ENCODE data around the gene ARL6IP4. TPM values are rescaled to one million over a fixed set of nuclear protein-coding genes. Genes with fewer than 3 reads are reported as not detected.

Gene ARL6IP4
- total and polyA plus RNA-seq, 5 donors = 158 to 299 (median 170) TPM

GRCh38 chr12:122944605-122945592, 35.6 kb upstream of the ARL6IP4 start:
- Histone ChIP-seq H3K4me1 (ENCODE audit: control insufficient read depth, insufficient read depth, low read length) (peaks cover 5% of the 10 kb centered on the region), H3K9me3 (ENCODE audit: control insufficient read depth, low read length) (no peaks in the 10 kb centered on the region), H3K27me3 (ENCODE audit: control insufficient read depth, insufficient read depth) (no peaks in the 10 kb centered on the region), H3K4me3 (ENCODE audit: low read length) (no peak overlapping the region), H3K27ac (ENCODE audit: low read length) (no peak overlapping the region)
- intact Hi-C loops (cut with DNase I) = loop anchor here in 1 of 4 donors (5.0 kb wide), 1 partner anchor 153 kb away; no protein-coding TSS in a partner anchor
- 63% methylated on average over 14 of the region's 14 CpGs for WGBS
- ATAC-seq (peak in 1 of 2 donors; percentile 5), DNase-seq (no peak)

GRCh38 chr12:122946690-122947341, 33.7 kb upstream of the ARL6IP4 start:
- no peak overlapping the region for H3K4me3 ChIP-seq (ENCODE audit: low read length)
- intact Hi-C loops (cut with DNase I) = loop anchor here in 1 of 4 donors (5.0 kb wide), 1 partner anchor 155 kb away; no protein-coding TSS in a partner anchor
- H3K27ac ChIP-seq (ENCODE audit: low read length) = peak overlapping the region; percentile 46
- ATAC-seq (peak; percentile 73 to 87), DNase-seq (peak; percentile 84 to 89 (median 85))
- no peaks in the 10 kb centered on the region for H3K27me3 ChIP-seq (ENCODE audit: control insufficient read depth, insufficient read depth)
- peaks cover 5% of the 10 kb centered on the region for H3K4me1 ChIP-seq (ENCODE audit: control insufficient read depth, insufficient read depth, low read length)
- WGBS = 53% methylated on average over 10 of the region's 10 CpGs
- H3K9me3 ChIP-seq (ENCODE audit: control insufficient read depth, low read length) = no peaks in the 10 kb centered on the region

GRCh38 chr12:122947352-122947792, 33.1 kb upstream of the ARL6IP4 start:
- ATAC-seq = peak; percentile 24 to 49
- peak; percentile 60 to 78 (median 71) for DNase-seq
- H3K27ac ChIP-seq (ENCODE audit: low read length) = peak overlapping the region; percentile 46
- H3K4me3 ChIP-seq (ENCODE audit: low read length) = no peak overlapping the region
- no peaks in the 10 kb centered on the region for H3K27me3 ChIP-seq (ENCODE audit: control insufficient read depth, insufficient read depth)
- intact Hi-C loops (cut with DNase I) = loop anchor here in 1 of 4 donors (5.0 kb wide), 1 partner anchor 155 kb away; no protein-coding TSS in a partner anchor
- H3K4me1 ChIP-seq (ENCODE audit: control insufficient read depth, insufficient read depth, low read length) = peaks cover 5% of the 10 kb centered on the region
- WGBS = 68% methylated on average over 15 of the region's 15 CpGs
- H3K9me3 ChIP-seq (ENCODE audit: control insufficient read depth, low read length) = no peaks in the 10 kb centered on the region

- no peak for ATAC-seq
- Histone ChIP-seq H3K27me3 (ENCODE audit: control insufficient read depth, insufficient read depth) (no peaks in the 10 kb centered on the region), H3K4me3 (ENCODE audit: low read length) (no peak overlapping the region), H3K27ac (ENCODE audit: low read length) (no peak overlapping the region), H3K4me1 (ENCODE audit: control insufficient read depth, insufficient read depth, low read length) (peaks cover 5% of the 10 kb centered on the region), H3K9me3 (ENCODE audit: control insufficient read depth, low read length) (no peaks in the 10 kb centered on the region)
- WGBS = 92% methylated on average over 14 of the region's 14 CpGs
- DNase-seq = peak in 1 of 3 donors; percentile 1
- intact Hi-C loops (cut with DNase I) = loop anchor here in 2 of 4 donors (2.0 to 5.0 kb wide), 2 partner anchors 90 to 156 kb away; no protein-coding TSS in a partner anchor
Observed at GRCh38 chr12:122948605-122949004, 31.9 kb upstream of the ARL6IP4 start.

- 84% methylated on average over 8 of the region's 8 CpGs for WGBS
- Histone ChIP-seq H3K9me3 (ENCODE audit: control insufficient read depth, low read length) (no peaks in the 10 kb centered on the region), H3K4me1 (ENCODE audit: control insufficient read depth, insufficient read depth, low read length) (peaks cover 5% of the 10 kb centered on the region), H3K27me3 (ENCODE audit: control insufficient read depth, insufficient read depth) (no peaks in the 10 kb centered on the region), H3K27ac (ENCODE audit: low read length) (no peak overlapping the region), H3K4me3 (ENCODE audit: low read length) (no peak overlapping the region)
- intact Hi-C loops (cut with DNase I) = loop anchor here in 2 of 4 donors (2.0 to 5.0 kb wide), 2 partner anchors 91 to 157 kb away; no protein-coding TSS in a partner anchor
- ATAC-seq = no peak
- DNase-seq = peak in 2 of 3 donors; percentile 49 to 55
Observed at GRCh38 chr12:122949405-122949804, 31.1 kb upstream of the ARL6IP4 start.

- H3K27ac ChIP-seq (ENCODE audit: low read length) = no peak overlapping the region
- DNase-seq (peak in 2 of 3 donors; percentile 45 to 47), ATAC-seq (no peak)
- H3K9me3 ChIP-seq (ENCODE audit: control insufficient read depth, low read length) = no peaks in the 10 kb centered on the region
- peaks cover 5% of the 10 kb centered on the region for H3K4me1 ChIP-seq (ENCODE audit: control insufficient read depth, insufficient read depth, low read length)
- WGBS = 86% methylated on average over 27 of the region's 27 CpGs
- intact Hi-C loops (cut with DNase I) = loop anchor here (2.0 to 10.0 kb wide), 4 partner anchors 88 to 158 kb away; no protein-coding TSS in a partner anchor
- no peak overlapping the region for H3K4me3 ChIP-seq (ENCODE audit: low read length)
- no peaks in the 10 kb centered on the region for H3K27me3 ChIP-seq (ENCODE audit: control insufficient read depth, insufficient read depth)
Observed at GRCh38 chr12:122949816-122950675, 30.4 kb upstream of the ARL6IP4 start.

- WGBS = 90% methylated on average over 9 of the region's 9 CpGs
- H3K4me3 ChIP-seq (ENCODE audit: low read length) = no peak overlapping the region
- DNase-seq = peak in 1 of 3 donors; percentile 20
- H3K27me3 ChIP-seq (ENCODE audit: control insufficient read depth, insufficient read depth) = no peaks in the 10 kb centered on the region
- no peak for ATAC-seq
- H3K4me1 ChIP-seq (ENCODE audit: control insufficient read depth, insufficient read depth, low read length) = peaks cover 5% of the 10 kb centered on the region
- intact Hi-C loops (cut with DNase I) = loop anchor here in 3 of 4 donors (5.0 to 10.0 kb wide), 3 partner anchors 89 to 159 kb away; no protein-coding TSS in a partner anchor
- H3K27ac ChIP-seq (ENCODE audit: low read length) = no peak overlapping the region
- no peaks in the 10 kb centered on the region for H3K9me3 ChIP-seq (ENCODE audit: control insufficient read depth, low read length)
Observed at GRCh38 chr12:122951406-122951805, 29.1 kb upstream of the ARL6IP4 start.

GRCh38 chr12:122951979-122952892, 28.2 kb upstream of the ARL6IP4 start:
- Histone ChIP-seq H3K27ac (ENCODE audit: low read length) (no peak overlapping the region), H3K27me3 (ENCODE audit: control insufficient read depth, insufficient read depth) (no peaks in the 10 kb centered on the region), H3K4me1 (ENCODE audit: control insufficient read depth, insufficient read depth, low read length) (no peaks in the 10 kb centered on the region), H3K9me3 (ENCODE audit: control insufficient read depth, low read length) (no peaks in the 10 kb centered on the region), H3K4me3 (ENCODE audit: low read length) (no peak overlapping the region)
- ATAC-seq (peak; percentile 91), DNase-seq (peak; percentile 74 to 90 (median 86))
- WGBS = 67% methylated on average over 12 of the region's 12 CpGs
- intact Hi-C loops (cut with DNase I) = loop anchor here (1.0 to 10.0 kb wide), 5 partner anchors 90 to 160 kb away; no protein-coding TSS in a partner anchor

- Histone ChIP-seq H3K27ac (ENCODE audit: low read length) (no peak overlapping the region), H3K27me3 (ENCODE audit: control insufficient read depth, insufficient read depth) (no peaks in the 10 kb centered on the region), H3K4me3 (ENCODE audit: low read length) (no peak overlapping the region), H3K9me3 (ENCODE audit: control insufficient read depth, low read length) (no peaks in the 10 kb centered on the region), H3K4me1 (ENCODE audit: control insufficient read depth, insufficient read depth, low read length) (no peaks in the 10 kb centered on the region)
- intact Hi-C loops (cut with DNase I) = loop anchor here in 1 of 4 donors (10.0 kb wide), 1 partner anchor 160 kb away; no protein-coding TSS in a partner anchor
- ATAC-seq (no peak), DNase-seq (peak in 2 of 3 donors; percentile 12 to 13)
- 71% methylated on average over 8 of the region's 8 CpGs for WGBS
Observed at GRCh38 chr12:122955156-122955555, 25.3 kb upstream of the ARL6IP4 start.

Measured in right cardiac atrium (tissue), 5 donors.